Measurements from ENCODE around the gene GBF1. TPM values are rescaled to one million over a fixed set of nuclear protein-coding genes. Genes with fewer than 3 reads are reported as not detected.
A peak's percentile ranks its signal among the peaks of the same experiment; 100 is the strongest.

Gene GBF1
- polyA plus RNA-seq, 1 of the 3 experiments (the other 2 are of a cell fraction): 12.3 TPM

- TF ChIP-seq SIN3A (IDR thresholded peaks at IDR 0.05; ENCODE audit: borderline replicate concordance, low read depth, low read length) (no peak), JUND (IDR thresholded peaks at IDR 0.05) (no peak), ZBTB33 (IDR thresholded peaks at IDR 0.05; ENCODE audit: borderline replicate concordance, low read depth) (no peak), RFX5 (IDR thresholded peaks at IDR 0.05; ENCODE audit: low read length) (no peak), TEAD4 (IDR thresholded peaks at IDR 0.05; ENCODE audit: borderline replicate concordance, insufficient read depth) (no peak), MAX (IDR thresholded peaks at IDR 0.05; ENCODE audit: low read depth) (no peak), FOXJ3 (CRISPR knock-in tag; IDR thresholded peaks at IDR 0.05) (no peak), PBX3 (IDR thresholded peaks at IDR 0.05) (no peak), ELF1 (IDR thresholded peaks at IDR 0.05) (no peak), USF1 (IDR thresholded peaks at IDR 0.05; ENCODE audit: borderline replicate concordance, low read depth) (no peak), USF2 (IDR thresholded peaks at IDR 0.05; ENCODE audit: borderline replicate concordance, low read depth, low read length) (no peak), FOSL2 (IDR thresholded peaks at IDR 0.05; ENCODE audit: borderline replicate concordance, low read depth) (no peak), IRF3 (IDR thresholded peaks at IDR 0.05; ENCODE audit: low read depth, low read length) (no peak), RAD21 (IDR thresholded peaks at IDR 0.05; ENCODE audit: low read length) (no peak), MXI1 (IDR thresholded peaks at IDR 0.05; ENCODE audit: low read depth, low read length) (no peak), EP300 (IDR thresholded peaks at IDR 0.05; ENCODE audit: borderline replicate concordance in 1 of 2, low read depth in 1 of 2, low read length in 1 of 2) (no peak), RCOR1 (IDR thresholded peaks at IDR 0.05; ENCODE audit: low read length) (no peak), NRF1 (IDR thresholded peaks at IDR 0.05; ENCODE audit: low read depth, low read length) (no peak), FOXM1 (IDR thresholded peaks at IDR 0.05; ENCODE audit: low read depth) (no peak)
- Histone ChIP-seq H3K27me3 (ENCODE audit: insufficient read depth) (peaks cover 10% of the 10 kb centered on the region; the same call in 1 of the 2 replicates), H3K79me2 (ENCODE audit: insufficient read depth) (no peaks in the 10 kb centered on the region), H4K20me1 (ENCODE audit: insufficient read depth) (no peaks in the 10 kb centered on the region), H3F3A (replicated peaks; ENCODE audit: insufficient read depth) (peaks cover 14% of the 10 kb centered on the region), H3K4me2 (no peak overlapping the region), H2AFZ (ENCODE audit: low read depth) (no peak overlapping the region), H3K27ac (ENCODE audit: low read depth in 2 of 2, low read length in 1 of 2) (no peak overlapping the region), H3K9me3 (no peaks in the 10 kb centered on the region), H3K4me1 (ENCODE audit: control insufficient read depth in 1 of 2, insufficient read depth in 2 of 2, low read depth in 1 of 2, low read length in 1 of 2) (peaks cover 0 to 16% of the 10 kb centered on the region in 2 experiments; a peak in 1 of 4 replicates), H3K4me3 (ENCODE audit: low read depth in 2 of 2, low read length in 1 of 2) (no peak overlapping the region), H3K9me2 (no peaks in the 10 kb centered on the region), H3K36me3 (replicated peaks in 1 of 2; ENCODE audit: control insufficient read depth in 1 of 2, insufficient read depth in 2 of 2, low read length in 1 of 2) (no peaks in the 10 kb centered on the region), H3K9ac (no peak overlapping the region)
- POLR2A ChIA-PET: no interaction called here
- WGBS (ENCODE audit: low lambda C conversion rate): 49% methylated on average over 4 of the region's 4 CpGs
- peak; percentile 13 for DNase-seq
- CTCF ChIA-PET: interaction anchor here (0.6 to 23.6 kb wide), 6 partner anchors 8 to 156 kb away, joined by 3 to 824 read pairs (median 4); no protein-coding TSS in a partner anchor
Measured at GRCh38 chr10:102237711-102238252, 7.5 kb upstream of the GBF1 start.
